IMR-90 (cell line): ENCODE results near the gene DPYSL3.

Source experiments
- CEBPB ChIP-seq: IDR thresholded peaks from 2 replicates; pipeline ENCODE4 v1.6.1; 2012; ENCODE audit warnings: low read depth, low read length, improper control_type of control experiment
- MAFK ChIP-seq: IDR thresholded peaks from 2 replicates; pipeline ENCODE4 v1.6.1; 2012; ENCODE audit warnings: low read depth, low read length, improper control_type of control experiment
- MAZ ChIP-seq: IDR thresholded peaks from 2 replicates; pipeline ENCODE4 v1.6.1; 2012; ENCODE audit warnings: low read depth, mild to moderate bottlenecking, low read length, improper control_type of control experiment, moderate library complexity, borderline replicate concordance
- NFE2L2 ChIP-seq: fragments of 150-350 bp; IDR thresholded peaks from 2 replicates; pipeline ENCODE4 v1.6.1; 2016; ENCODE audit warnings: low read depth, mild to moderate bottlenecking, low read length
- POLR2A ChIP-seq: IDR thresholded peaks from 2 replicates; pipeline ENCODE4 v1.6.1; 2012; ENCODE audit warnings: mild to moderate bottlenecking, low read depth, low read length
- RAD21 ChIP-seq: IDR thresholded peaks from 2 replicates; pipeline ENCODE4 v1.6.1; 2012; ENCODE audit warnings: low read length, improper control_type of control experiment
- RFX5 ChIP-seq: IDR thresholded peaks from 2 replicates; pipeline ENCODE4 v1.8.0; 2012; ENCODE audit warnings: low read depth, mild to moderate bottlenecking, low read length, moderate library complexity
- TF ChIP-seq, protein P1 (sequence below): conservative IDR thresholded peaks from 2 replicates; pipeline ENCODE4 v1.5.1; 2012; ENCODE audit warnings: mild to moderate bottlenecking, low read depth, low read length, improper control_type of control experiment
- TF ChIP-seq, protein P2 (sequence below): fragments of 150-350 bp; IDR thresholded peaks from 2 replicates; pipeline ENCODE4 v1.6.1; 2017; ENCODE audit warnings: mild to moderate bottlenecking, antibody characterized with exemption, low read length, low read depth

DNA sequence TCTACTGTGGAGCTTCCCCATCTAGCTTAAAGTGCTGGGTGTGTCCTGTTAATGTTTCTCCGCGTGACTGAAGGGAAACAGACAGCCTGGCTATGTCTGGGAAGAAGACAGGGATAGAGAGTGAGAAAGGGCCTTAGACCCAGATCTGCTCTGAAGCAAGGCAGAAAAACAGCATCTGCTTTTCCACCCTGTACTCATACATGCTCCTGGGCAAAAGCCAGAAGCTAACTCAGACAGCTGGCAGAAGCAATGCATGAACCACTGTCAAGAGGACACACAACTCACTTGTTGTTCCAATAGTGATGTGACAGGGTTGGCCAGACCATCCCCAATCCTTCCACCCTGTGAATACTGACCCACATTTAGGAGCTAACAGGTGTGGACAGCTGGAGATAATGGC lies 63.3 kb downstream of the DPYSL3 start:
- TF ChIP-seq, protein P1, sequence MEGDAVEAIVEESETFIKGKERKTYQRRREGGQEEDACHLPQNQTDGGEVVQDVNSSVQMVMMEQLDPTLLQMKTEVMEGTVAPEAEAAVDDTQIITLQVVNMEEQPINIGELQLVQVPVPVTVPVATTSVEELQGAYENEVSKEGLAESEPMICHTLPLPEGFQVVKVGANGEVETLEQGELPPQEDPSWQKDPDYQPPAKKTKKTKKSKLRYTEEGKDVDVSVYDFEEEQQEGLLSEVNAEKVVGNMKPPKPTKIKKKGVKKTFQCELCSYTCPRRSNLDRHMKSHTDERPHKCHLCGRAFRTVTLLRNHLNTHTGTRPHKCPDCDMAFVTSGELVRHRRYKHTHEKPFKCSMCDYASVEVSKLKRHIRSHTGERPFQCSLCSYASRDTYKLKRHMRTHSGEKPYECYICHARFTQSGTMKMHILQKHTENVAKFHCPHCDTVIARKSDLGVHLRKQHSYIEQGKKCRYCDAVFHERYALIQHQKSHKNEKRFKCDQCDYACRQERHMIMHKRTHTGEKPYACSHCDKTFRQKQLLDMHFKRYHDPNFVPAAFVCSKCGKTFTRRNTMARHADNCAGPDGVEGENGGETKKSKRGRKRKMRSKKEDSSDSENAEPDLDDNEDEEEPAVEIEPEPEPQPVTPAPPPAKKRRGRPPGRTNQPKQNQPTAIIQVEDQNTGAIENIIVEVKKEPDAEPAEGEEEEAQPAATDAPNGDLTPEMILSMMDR: no peak
- TF ChIP-seq, protein P2, sequence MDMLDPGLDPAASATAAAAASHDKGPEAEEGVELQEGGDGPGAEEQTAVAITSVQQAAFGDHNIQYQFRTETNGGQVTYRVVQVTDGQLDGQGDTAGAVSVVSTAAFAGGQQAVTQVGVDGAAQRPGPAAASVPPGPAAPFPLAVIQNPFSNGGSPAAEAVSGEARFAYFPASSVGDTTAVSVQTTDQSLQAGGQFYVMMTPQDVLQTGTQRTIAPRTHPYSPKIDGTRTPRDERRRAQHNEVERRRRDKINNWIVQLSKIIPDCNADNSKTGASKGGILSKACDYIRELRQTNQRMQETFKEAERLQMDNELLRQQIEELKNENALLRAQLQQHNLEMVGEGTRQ: no peak
- TF ChIP-seq CEBPB (no peak), RFX5 (no peak), MAZ (no peak), NFE2L2 (no peak), POLR2A (no peak), RAD21 (no peak), MAFK (no peak)
